Astrocyte of the cerebellum (primary cell): ENCODE measurements around the gene NR2F1-AS1.
"Not testable (repeated sequence)": the region's sequence is repeated elsewhere in the genome, so short reads cannot be mapped to it uniquely, and the experiment has no call there.

Experiments used
- DNase-seq: peaks from one replicate; pipeline ENCODE4 v3.0.0-alpha.2; 2011; ENCODE audit warnings: low read depth
- H3K4me3 ChIP-seq: 2 replicates; pipeline ENCODE4 v1.5.1; 2011; ENCODE audit warnings: mild to moderate bottlenecking, low read depth, low read length, moderate library complexity
- CTCF ChIP-seq: IDR thresholded peaks from 2 replicates; pipeline ENCODE4 v1.5.1; 2012; ENCODE audit warnings: low read length, low read depth, moderate library complexity, mild to moderate bottlenecking; ENCODE audit errors: missing control alignments
- in situ Hi-C: cut with HindIII; loops from 2 replicates; pipeline ENCODE4 v1.10.0; 2017; ENCODE audit warnings: low sequenced_read_pairs

NR2F1-AS1 gene

GRCh38 chr5:93401634-93402213, 179.3 kb downstream of the NR2F1-AS1 start:
- in situ Hi-C loops, result no loop called here
- no peak overlapping the region for H3K4me3 ChIP-seq
- no peak for DNase-seq
- no peak for TF ChIP-seq CTCF

- H3K4me3 ChIP-seq, result no peak overlapping the region
- DNase-seq, result no peak
- in situ Hi-C loops, result no loop called here
- no peak for TF ChIP-seq CTCF
These were observed 181.3 kb downstream of the NR2F1-AS1 start for GRCh38 chr5:93399675-93400074.

- no peak for DNase-seq
- in situ Hi-C loops, result no loop called here
- no peak for TF ChIP-seq CTCF
- no peak overlapping the region for H3K4me3 ChIP-seq
These were observed 185.0 kb downstream of the NR2F1-AS1 start for GRCh38 chr5:93395971-93396379.

- TF ChIP-seq CTCF, result no peak
- no peak for DNase-seq
- no peak overlapping the region for H3K4me3 ChIP-seq
- in situ Hi-C loops, result no loop called here
These were observed 186.0 kb downstream of the NR2F1-AS1 start for GRCh38 chr5:93395010-93395409.

GRCh38 chr5:93394301-93394700, 186.7 kb downstream of the NR2F1-AS1 start:
- TF ChIP-seq CTCF, result no peak
- in situ Hi-C loops, result no loop called here

GRCh38 chr5:93391169-93391568, 189.8 kb downstream of the NR2F1-AS1 start:
- H3K4me3 ChIP-seq, in situ Hi-C loops, DNase-seq: not testable (repeated sequence)

More at GRCh38 chr5:93394301-93394700, 186.7 kb downstream of the NR2F1-AS1 start:
- H3K4me3 ChIP-seq, result no peak overlapping the region
- DNase-seq, result no peak

GRCh38 chr5:93385655-93386054, 195.4 kb downstream of the NR2F1-AS1 start:
- no peak overlapping the region for H3K4me3 ChIP-seq
- TF ChIP-seq CTCF, result no peak
- peak; percentile 35 for DNase-seq
- in situ Hi-C loops, result no loop called here
